Activated naive CD8-positive, alpha-beta T cell (primary cell): ENCODE results near the gene RAB8B.
"Not testable (repeated sequence)": the region's sequence is repeated elsewhere in the genome, so short reads cannot be mapped to it uniquely, and the experiment has no call there.

Experiments used
- H3K27ac Mint-ChIP-seq: one replicate; pipeline ENCODE4 v1.8.0; 2021; ENCODE audit warnings: mixed read lengths
- H3K27me3 Mint-ChIP-seq: one replicate; pipeline ENCODE4 v1.8.0; 2021; ENCODE audit warnings: mixed read lengths
- H3K36me3 Mint-ChIP-seq: one replicate; pipeline ENCODE4 v1.8.0; 2021; ENCODE audit warnings: mixed read lengths
- H3K4me1 Mint-ChIP-seq: one replicate; pipeline ENCODE4 v1.8.0; 2021; ENCODE audit warnings: low read depth, mixed read lengths
- H3K4me3 Mint-ChIP-seq: one replicate; pipeline ENCODE4 v1.8.0; 2021; ENCODE audit warnings: mild to moderate bottlenecking, mixed read lengths
- H3K9me3 Mint-ChIP-seq: one replicate; pipeline ENCODE4 v1.8.0; 2021; ENCODE audit warnings: low read depth, mixed read lengths

The RAB8B gene

GRCh38 chr15:63232943-63233342 lies 43.5 kb downstream of the RAB8B start:
- peak overlapping the region; percentile 50 for H3K27ac Mint-ChIP-seq
- H3K4me1 Mint-ChIP-seq, result peaks cover 80% of the 10 kb centered on the region
- no peaks in the 10 kb centered on the region for H3K27me3 Mint-ChIP-seq
- no peaks in the 10 kb centered on the region for H3K9me3 Mint-ChIP-seq
- no peak overlapping the region for H3K4me3 Mint-ChIP-seq
- peaks cover 22% of the 10 kb centered on the region for H3K36me3 Mint-ChIP-seq

GRCh38 chr15:63233667-63234423 lies 44.4 kb downstream of the RAB8B start:
- Mint-ChIP-seq H3K4me1 (peaks cover 81% of the 10 kb centered on the region), H3K4me3 (peak overlapping the region; percentile 52), H3K27me3 (no peaks in the 10 kb centered on the region), H3K9me3 (no peaks in the 10 kb centered on the region), H3K27ac (peak overlapping the region; percentile 82), H3K36me3 (peaks cover 22% of the 10 kb centered on the region)

- H3K4me3 Mint-ChIP-seq, result no peak overlapping the region
- no peaks in the 10 kb centered on the region for H3K9me3 Mint-ChIP-seq
- peak overlapping the region; percentile 82 for H3K27ac Mint-ChIP-seq
- peaks cover 78% of the 10 kb centered on the region for H3K4me1 Mint-ChIP-seq
- peaks cover 20% of the 10 kb centered on the region for H3K36me3 Mint-ChIP-seq
- H3K27me3 Mint-ChIP-seq, result no peaks in the 10 kb centered on the region
Observed at GRCh38 chr15:63234451-63234870, 45.1 kb downstream of the RAB8B start.

GRCh38 chr15:63236272-63236671 lies 46.9 kb downstream of the RAB8B start:
- no peaks in the 10 kb centered on the region for H3K27me3 Mint-ChIP-seq
- peaks cover 83% of the 10 kb centered on the region for H3K4me1 Mint-ChIP-seq
- no peak overlapping the region for H3K27ac Mint-ChIP-seq
- H3K36me3 Mint-ChIP-seq, result peaks cover 20% of the 10 kb centered on the region
- no peak overlapping the region for H3K4me3 Mint-ChIP-seq
- H3K9me3 Mint-ChIP-seq, result no peaks in the 10 kb centered on the region

- Mint-ChIP-seq H3K27ac (peak overlapping the region; percentile 43), H3K4me3 (peak overlapping the region; percentile 12)
Observed at GRCh38 chr15:63237086-63237485, 47.7 kb downstream of the RAB8B start.

GRCh38 chr15:63238171-63238570 lies 48.8 kb downstream of the RAB8B start:
- Mint-ChIP-seq H3K4me3 (no peak overlapping the region), H3K27ac (no peak overlapping the region), H3K9me3 (no peaks in the 10 kb centered on the region), H3K36me3 (peaks cover 27% of the 10 kb centered on the region), H3K4me1 (peaks cover 82% of the 10 kb centered on the region), H3K27me3 (no peaks in the 10 kb centered on the region)

More at GRCh38 chr15:63237086-63237485, 47.7 kb downstream of the RAB8B start:
- not testable (repeated sequence) for H3K9me3 Mint-ChIP-seq, H3K27me3 Mint-ChIP-seq
- Mint-ChIP-seq H3K4me1 (peaks cover 81% of the 10 kb centered on the region), H3K36me3 (peaks cover 24% of the 10 kb centered on the region)

- peaks cover 28% of the 10 kb centered on the region for H3K36me3 Mint-ChIP-seq
- H3K27me3 Mint-ChIP-seq, result no peaks in the 10 kb centered on the region
- peaks cover 82% of the 10 kb centered on the region for H3K4me1 Mint-ChIP-seq
- H3K4me3 Mint-ChIP-seq, result no peak overlapping the region
- H3K27ac Mint-ChIP-seq, result no peak overlapping the region
- no peaks in the 10 kb centered on the region for H3K9me3 Mint-ChIP-seq
Observed at GRCh38 chr15:63238796-63239195, 49.4 kb downstream of the RAB8B start.

- Mint-ChIP-seq H3K36me3 (peaks cover 22% of the 10 kb centered on the region), H3K4me3 (no peak overlapping the region), H3K27ac (peak overlapping the region; percentile 64), H3K9me3 (no peaks in the 10 kb centered on the region), H3K27me3 (no peaks in the 10 kb centered on the region), H3K4me1 (peaks cover 83% of the 10 kb centered on the region)
Observed at GRCh38 chr15:63240109-63240508, 50.7 kb downstream of the RAB8B start.

GRCh38 chr15:63241316-63241715 lies 51.9 kb downstream of the RAB8B start:
- Mint-ChIP-seq H3K4me3 (no peak overlapping the region), H3K9me3 (no peaks in the 10 kb centered on the region), H3K27me3 (no peaks in the 10 kb centered on the region), H3K27ac (peak overlapping the region; percentile 72), H3K4me1 (peaks cover 84% of the 10 kb centered on the region), H3K36me3 (peaks cover 16% of the 10 kb centered on the region)

GRCh38 chr15:63243101-63243500 lies 53.7 kb downstream of the RAB8B start:
- peak overlapping the region; percentile 67 for H3K27ac Mint-ChIP-seq
- H3K4me3 Mint-ChIP-seq, result peak overlapping the region; percentile 24
- H3K4me1 Mint-ChIP-seq, result peaks cover 71% of the 10 kb centered on the region
- H3K9me3 Mint-ChIP-seq, result no peaks in the 10 kb centered on the region
- H3K27me3 Mint-ChIP-seq, result no peaks in the 10 kb centered on the region
- peaks cover 14% of the 10 kb centered on the region for H3K36me3 Mint-ChIP-seq

GRCh38 chr15:63243776-63244175 lies 54.4 kb downstream of the RAB8B start:
- H3K4me3 Mint-ChIP-seq, result no peak overlapping the region
- H3K27me3 Mint-ChIP-seq, result no peaks in the 10 kb centered on the region
- peak overlapping the region; percentile 93 for H3K27ac Mint-ChIP-seq
- peaks cover 69% of the 10 kb centered on the region for H3K4me1 Mint-ChIP-seq
- peaks cover 14% of the 10 kb centered on the region for H3K36me3 Mint-ChIP-seq
- H3K9me3 Mint-ChIP-seq, result no peaks in the 10 kb centered on the region

- Mint-ChIP-seq H3K4me1 (peaks cover 65% of the 10 kb centered on the region), H3K27ac (peak overlapping the region; percentile 93), H3K36me3 (peaks cover 14% of the 10 kb centered on the region), H3K9me3 (no peaks in the 10 kb centered on the region), H3K27me3 (no peaks in the 10 kb centered on the region), H3K4me3 (peak overlapping the region; percentile 59)
Observed at GRCh38 chr15:63244399-63244798, 55.0 kb downstream of the RAB8B start.

GRCh38 chr15:63244976-63245645 lies 55.7 kb downstream of the RAB8B start:
- Mint-ChIP-seq H3K9me3 (no peaks in the 10 kb centered on the region), H3K4me3 (peak overlapping the region; percentile 59), H3K4me1 (peaks cover 60% of the 10 kb centered on the region)

GRCh38 chr15:63246691-63247469 lies 57.5 kb downstream of the RAB8B start:
- H3K36me3 Mint-ChIP-seq, result peaks cover 20% of the 10 kb centered on the region

More at GRCh38 chr15:63244976-63245645, 55.7 kb downstream of the RAB8B start:
- Mint-ChIP-seq H3K36me3 (peaks cover 16% of the 10 kb centered on the region), H3K27me3 (no peaks in the 10 kb centered on the region), H3K27ac (peak overlapping the region; percentile 93)

More at GRCh38 chr15:63246691-63247469, 57.5 kb downstream of the RAB8B start:
- Mint-ChIP-seq H3K4me3 (no peak overlapping the region), H3K27me3 (no peaks in the 10 kb centered on the region), H3K27ac (peak overlapping the region; percentile 16), H3K4me1 (peaks cover 51% of the 10 kb centered on the region), H3K9me3 (no peaks in the 10 kb centered on the region)
